AG09309 (cell line): ENCODE measurements around the gene ASPHD1.
"Not testable (repeated sequence)": the region's sequence is repeated elsewhere in the genome, so short reads cannot be mapped to it uniquely, and the experiment has no call there.

Experiments
- DNase-seq: peaks from one replicate; pipeline ENCODE4 v3.0.0-alpha.2; 2010; ENCODE audit warnings: low read depth
- H3K4me3 ChIP-seq: 2 replicates; pipeline ENCODE4 v1.5.1; 2011; ENCODE audit warnings: mild to moderate bottlenecking, low read depth, low read length, moderate library complexity; ENCODE audit not compliant: control insufficient read depth
- TF ChIP-seq, protein P1 (sequence below): IDR thresholded peaks from 2 replicates; pipeline ENCODE4 v1.5.1; 2011; ENCODE audit warnings: mild to moderate bottlenecking, low read depth, low read length, inconsistent platforms; ENCODE audit not compliant: insufficient read depth, control insufficient read depth; ENCODE audit errors: missing control alignments

The ASPHD1 gene

DNA sequence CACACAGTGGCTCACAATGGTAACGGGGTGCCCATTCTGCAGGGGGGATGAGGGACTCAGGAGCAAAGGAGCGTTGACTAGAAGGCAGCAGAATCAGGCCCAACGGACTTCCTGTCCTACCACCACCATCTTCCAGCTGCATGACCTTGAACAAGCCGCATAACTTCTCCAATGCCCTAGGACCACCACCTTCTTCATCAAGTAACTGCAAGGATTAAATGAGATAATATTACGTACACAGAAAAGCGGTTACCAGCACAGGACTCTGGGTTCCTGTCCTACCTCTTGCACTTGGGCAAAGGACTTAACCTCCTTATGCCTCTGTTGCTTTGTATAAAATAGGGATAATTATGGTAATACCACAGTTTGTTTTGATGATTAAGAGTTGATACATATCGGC is 4.7 kb downstream of the ASPHD1 start:
- no peak overlapping the region for H3K4me3 ChIP-seq
- DNase-seq = no peak
- TF ChIP-seq, protein P1, sequence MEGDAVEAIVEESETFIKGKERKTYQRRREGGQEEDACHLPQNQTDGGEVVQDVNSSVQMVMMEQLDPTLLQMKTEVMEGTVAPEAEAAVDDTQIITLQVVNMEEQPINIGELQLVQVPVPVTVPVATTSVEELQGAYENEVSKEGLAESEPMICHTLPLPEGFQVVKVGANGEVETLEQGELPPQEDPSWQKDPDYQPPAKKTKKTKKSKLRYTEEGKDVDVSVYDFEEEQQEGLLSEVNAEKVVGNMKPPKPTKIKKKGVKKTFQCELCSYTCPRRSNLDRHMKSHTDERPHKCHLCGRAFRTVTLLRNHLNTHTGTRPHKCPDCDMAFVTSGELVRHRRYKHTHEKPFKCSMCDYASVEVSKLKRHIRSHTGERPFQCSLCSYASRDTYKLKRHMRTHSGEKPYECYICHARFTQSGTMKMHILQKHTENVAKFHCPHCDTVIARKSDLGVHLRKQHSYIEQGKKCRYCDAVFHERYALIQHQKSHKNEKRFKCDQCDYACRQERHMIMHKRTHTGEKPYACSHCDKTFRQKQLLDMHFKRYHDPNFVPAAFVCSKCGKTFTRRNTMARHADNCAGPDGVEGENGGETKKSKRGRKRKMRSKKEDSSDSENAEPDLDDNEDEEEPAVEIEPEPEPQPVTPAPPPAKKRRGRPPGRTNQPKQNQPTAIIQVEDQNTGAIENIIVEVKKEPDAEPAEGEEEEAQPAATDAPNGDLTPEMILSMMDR = no peak

DNA sequence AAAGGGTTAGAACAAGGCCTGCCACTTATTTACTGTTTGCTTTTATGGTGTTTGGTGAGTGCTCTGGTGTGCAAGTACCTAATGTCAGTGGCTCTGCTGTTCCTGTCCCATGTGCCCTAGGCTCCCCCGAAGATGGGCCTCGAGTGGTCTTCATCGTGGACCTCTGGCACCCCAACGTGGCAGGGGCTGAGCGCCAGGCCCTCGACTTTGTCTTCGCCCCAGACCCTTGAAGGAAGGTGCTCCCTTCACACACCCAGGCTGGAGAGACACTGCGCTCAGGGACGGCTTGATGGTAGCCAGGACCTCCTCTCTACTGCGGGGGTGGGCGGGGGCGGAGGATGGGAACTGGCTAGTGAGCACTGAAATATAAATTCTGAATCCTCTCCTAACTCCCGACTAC is 5.4 kb downstream of the ASPHD1 start:
- DNase-seq = no peak
- no peak overlapping the region for H3K4me3 ChIP-seq
- TF ChIP-seq, protein P1 = no peak

DNA sequence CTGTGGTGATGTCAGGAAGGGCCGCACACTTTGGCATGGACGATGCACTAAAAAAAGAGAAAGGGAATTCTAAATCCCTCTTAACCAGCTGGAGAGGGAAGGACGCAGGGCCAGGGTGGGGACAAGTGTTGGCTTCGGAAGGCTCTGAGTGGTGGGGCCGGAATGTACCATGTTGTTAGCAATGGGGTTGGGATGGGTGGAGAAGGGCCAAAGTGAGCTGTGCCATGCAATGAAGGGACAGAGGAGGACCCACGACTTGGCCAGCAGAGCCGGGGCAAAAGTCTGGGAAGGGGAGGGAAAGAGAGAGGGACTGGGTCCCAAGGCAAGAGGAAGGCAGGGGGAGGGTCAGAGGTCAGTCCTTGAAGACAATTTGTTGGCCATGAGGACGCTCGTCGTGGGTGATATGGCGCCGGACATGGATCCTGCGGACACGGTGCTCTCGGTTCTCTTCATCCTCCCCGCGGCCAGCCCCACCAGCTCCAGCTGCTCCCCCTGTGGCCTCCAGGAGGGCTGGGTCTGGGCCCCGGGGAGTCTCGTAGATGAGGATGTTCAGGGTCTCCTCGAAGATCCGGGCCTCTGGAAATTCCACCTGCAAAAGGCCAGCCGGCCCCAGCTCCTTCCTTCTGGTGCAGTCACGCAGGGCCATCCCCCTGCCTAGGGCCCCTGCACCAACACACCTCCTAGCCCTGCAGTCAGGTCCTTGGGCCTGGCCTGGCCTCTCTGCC is 6.4 kb downstream of the ASPHD1 start:
- no peak overlapping the region for H3K4me3 ChIP-seq
- TF ChIP-seq, protein P1 = no peak
- no peak for DNase-seq

DNA sequence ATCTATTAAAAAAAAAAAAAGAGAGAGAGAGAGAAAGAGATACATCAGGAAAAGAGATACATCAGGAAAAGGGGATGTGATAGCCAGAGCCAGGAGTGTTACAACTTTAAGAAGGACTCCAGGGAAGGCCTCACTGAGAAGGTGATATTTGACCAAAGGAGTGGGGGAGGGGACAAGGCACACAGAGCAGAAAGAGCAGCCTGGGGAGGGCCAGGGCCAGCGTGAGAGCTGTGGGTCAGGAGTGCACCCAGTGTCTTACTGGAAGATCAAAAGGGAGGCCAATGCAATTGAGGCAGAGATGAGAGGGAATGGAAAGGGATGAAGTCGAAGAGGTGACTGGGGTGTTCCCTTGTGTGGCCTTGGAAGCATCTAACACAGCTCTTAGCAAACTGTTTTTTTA is 7.7 kb downstream of the ASPHD1 start:
- no peak overlapping the region for H3K4me3 ChIP-seq
- no peak for DNase-seq
- TF ChIP-seq, protein P1 = no peak

DNA sequence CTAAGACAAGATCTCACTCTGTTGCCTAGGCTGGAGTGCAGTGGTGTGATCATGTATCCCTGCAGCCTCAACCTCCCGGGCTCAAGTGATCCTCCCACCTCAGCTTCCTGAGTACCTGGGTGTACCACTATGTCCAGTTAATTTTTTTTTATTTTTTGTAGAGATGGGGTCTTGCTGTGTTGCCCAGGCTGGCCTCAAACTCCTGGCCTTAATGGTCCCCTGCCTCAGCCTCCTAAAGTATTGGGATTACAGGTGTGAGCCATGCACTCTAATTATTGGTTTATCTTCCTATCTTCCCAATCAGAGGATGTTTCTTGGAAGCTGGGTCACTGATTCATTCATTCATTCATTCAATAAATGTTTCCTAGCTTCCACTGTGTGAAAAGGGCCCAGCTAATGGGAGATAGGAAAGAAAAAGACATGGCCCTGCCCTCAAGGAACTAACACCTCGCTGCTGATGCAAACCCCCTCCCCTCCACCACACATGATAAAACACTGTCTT is 8.5 kb downstream of the ASPHD1 start:
- TF ChIP-seq, protein P1 = no peak
- no peak overlapping the region for H3K4me3 ChIP-seq
- no peak for DNase-seq

DNA sequence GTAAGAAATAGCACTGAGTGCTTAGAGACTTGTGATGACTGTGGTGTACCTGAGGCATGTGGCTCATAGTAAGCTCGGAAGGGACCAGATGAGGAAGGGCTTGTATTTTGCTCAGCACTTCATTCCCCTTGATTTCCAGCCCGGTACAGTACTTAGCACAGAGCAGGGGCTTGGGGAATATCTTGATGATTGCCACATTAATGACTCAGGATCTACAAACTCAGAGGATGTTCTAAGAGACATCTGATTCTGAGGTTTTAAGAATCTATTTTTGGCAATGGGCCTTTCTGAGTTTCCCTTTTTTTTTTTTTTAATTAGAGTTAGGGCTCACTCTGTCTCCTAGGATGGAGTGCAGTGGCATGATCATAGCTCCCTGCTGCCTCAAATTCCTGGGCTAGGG is 9.1 kb downstream of the ASPHD1 start:
- TF ChIP-seq, protein P1 = no peak
- DNase-seq = no peak
- no peak overlapping the region for H3K4me3 ChIP-seq

DNA sequence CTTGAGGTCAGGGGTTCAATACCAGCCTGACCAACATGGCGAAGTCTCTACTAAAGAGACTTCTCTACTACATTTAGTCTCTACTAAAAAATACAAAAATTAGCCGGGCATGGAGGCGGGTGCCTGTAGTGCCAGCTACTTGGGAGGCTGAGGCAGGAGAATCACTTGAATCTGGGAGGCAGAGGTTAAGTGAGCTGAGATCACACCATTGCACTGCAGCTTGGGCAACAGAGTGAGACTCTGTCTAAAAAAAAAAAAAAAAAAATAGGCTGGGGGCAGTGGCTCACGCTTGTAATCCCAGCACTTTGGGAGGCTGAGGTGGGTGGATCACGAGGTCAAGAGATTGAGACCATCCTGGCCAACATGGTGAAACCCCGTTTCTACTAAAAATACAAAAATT is 9.6 kb downstream of the ASPHD1 start:
- H3K4me3 ChIP-seq, DNase-seq: not testable (repeated sequence)
